ENCODE data around the gene DLGAP1.

DLGAP1 gene

GRCh38 chr18:3689986-3690763 lies 764.9 kb downstream of the DLGAP1 start:
- TF ChIP-seq REST (IDR thresholded peaks at IDR 0.05; ENCODE audit: low read depth), result no peak
- no peak for TF ChIP-seq RAD21 (IDR thresholded peaks at IDR 0.05; ENCODE audit: low read depth)
- TF ChIP-seq EGR1 (IDR thresholded peaks at IDR 0.05), result no peak
- no peak for TF ChIP-seq USF1 (IDR thresholded peaks at IDR 0.05)
- no peak for TF ChIP-seq TAF1 (IDR thresholded peaks at IDR 0.05; ENCODE audit: low read depth)
- TF ChIP-seq FOXM1 (IDR thresholded peaks at IDR 0.05; ENCODE audit: borderline replicate concordance, low read depth), result no peak
- no peak for TF ChIP-seq EP300 (IDR thresholded peaks at IDR 0.05; ENCODE audit: borderline replicate concordance)
- no peak for TF ChIP-seq TCF12 (IDR thresholded peaks at IDR 0.05; ENCODE audit: low read depth)
- no peak for TF ChIP-seq CREB1 (IDR thresholded peaks at IDR 0.05; ENCODE audit: low read depth)
- TF ChIP-seq TEAD4 (IDR thresholded peaks at IDR 0.05), result no peak
- no peak for TF ChIP-seq CEBPB (IDR thresholded peaks at IDR 0.05)
- TF ChIP-seq YY1 (IDR thresholded peaks at IDR 0.05; ENCODE audit: low read depth), result no peak
- no peak for TF ChIP-seq NFIC (IDR thresholded peaks at IDR 0.05)
- TF ChIP-seq ZBTB7A (IDR thresholded peaks at IDR 0.05; ENCODE audit: low read depth), result no peak
- no peak for TF ChIP-seq MAX (IDR thresholded peaks at IDR 0.05)

- no peak for TF ChIP-seq EP300 (IDR thresholded peaks at IDR 0.05; ENCODE audit: borderline replicate concordance)
Measured at GRCh38 chr18:3689091-3689490, 766.0 kb downstream of the DLGAP1 start.

GRCh38 chr18:3688690-3689089 lies 766.4 kb downstream of the DLGAP1 start:
- no peak for TF ChIP-seq EP300 (IDR thresholded peaks at IDR 0.05; ENCODE audit: borderline replicate concordance)
- TF ChIP-seq FOXM1 (IDR thresholded peaks at IDR 0.05; ENCODE audit: borderline replicate concordance, low read depth), result no peak
- TF ChIP-seq ZBTB7A (IDR thresholded peaks at IDR 0.05; ENCODE audit: low read depth), result no peak
- TF ChIP-seq REST (IDR thresholded peaks at IDR 0.05; ENCODE audit: low read depth), result no peak
- peak; percentile 61; the same call in 1 of the 2 replicates for TF ChIP-seq TEAD4 (IDR thresholded peaks at IDR 0.05)
- no peak for TF ChIP-seq YY1 (IDR thresholded peaks at IDR 0.05; ENCODE audit: low read depth)
- TF ChIP-seq CREB1 (IDR thresholded peaks at IDR 0.05; ENCODE audit: low read depth), result no peak
- TF ChIP-seq TAF1 (IDR thresholded peaks at IDR 0.05; ENCODE audit: low read depth), result no peak
- TF ChIP-seq EGR1 (IDR thresholded peaks at IDR 0.05), result no peak
- peak; percentile 39 for TF ChIP-seq MAX (IDR thresholded peaks at IDR 0.05)
- no peak for TF ChIP-seq TCF12 (IDR thresholded peaks at IDR 0.05; ENCODE audit: low read depth)
- TF ChIP-seq CEBPB (IDR thresholded peaks at IDR 0.05), result no peak
- TF ChIP-seq RAD21 (IDR thresholded peaks at IDR 0.05; ENCODE audit: low read depth), result no peak
- TF ChIP-seq USF1 (IDR thresholded peaks at IDR 0.05), result no peak
- peak; percentile 55 for TF ChIP-seq NFIC (IDR thresholded peaks at IDR 0.05)

- no peak for TF ChIP-seq TCF12 (IDR thresholded peaks at IDR 0.05; ENCODE audit: low read depth)
- TF ChIP-seq CREB1 (IDR thresholded peaks at IDR 0.05; ENCODE audit: low read depth), result no peak
- TF ChIP-seq TAF1 (IDR thresholded peaks at IDR 0.05; ENCODE audit: low read depth), result no peak
- no peak for TF ChIP-seq NFIC (IDR thresholded peaks at IDR 0.05)
- no peak for TF ChIP-seq CEBPB (IDR thresholded peaks at IDR 0.05)
- no peak for TF ChIP-seq YY1 (IDR thresholded peaks at IDR 0.05; ENCODE audit: low read depth)
- no peak for TF ChIP-seq EGR1 (IDR thresholded peaks at IDR 0.05)
- no peak for TF ChIP-seq FOXM1 (IDR thresholded peaks at IDR 0.05; ENCODE audit: borderline replicate concordance, low read depth)
- no peak for TF ChIP-seq USF1 (IDR thresholded peaks at IDR 0.05)
- TF ChIP-seq RAD21 (IDR thresholded peaks at IDR 0.05; ENCODE audit: low read depth), result no peak
- no peak for TF ChIP-seq MAX (IDR thresholded peaks at IDR 0.05)
- no peak for TF ChIP-seq REST (IDR thresholded peaks at IDR 0.05; ENCODE audit: low read depth)
- TF ChIP-seq TEAD4 (IDR thresholded peaks at IDR 0.05), result no peak
- no peak for TF ChIP-seq EP300 (IDR thresholded peaks at IDR 0.05; ENCODE audit: borderline replicate concordance)
- no peak for TF ChIP-seq ZBTB7A (IDR thresholded peaks at IDR 0.05; ENCODE audit: low read depth)
Measured at GRCh38 chr18:3683483-3683882, 771.6 kb downstream of the DLGAP1 start.

Measured in Ishikawa (cell line).